Sigmoid colon (tissue), 7 donors: Measurements from ENCODE around the gene ILKAP. TPM values are rescaled to one million over a fixed set of nuclear protein-coding genes. Genes with fewer than 3 reads are reported as not detected.

ENCODE experiments used
- DNase-seq: peaks from one replicate; pipeline ENCODE4 v3.0.0-alpha.2; 2019
- H3K27ac ChIP-seq, 4 donors: fragments of 200-600 bp; sonication (generic); one replicate each; pipeline ENCODE4 v1.5.1; 2016 to 2019; ENCODE audit warnings: mild to moderate bottlenecking in 1 of 4
- H3K27me3 ChIP-seq, 3 donors: fragments of 200-600 bp; sonication (generic); one replicate each; pipeline ENCODE4 v1.5.1; 2019; ENCODE audit warnings: mild to moderate bottlenecking in 1 of 3
- H3K36me3 ChIP-seq, 4 donors: fragments of 200-600 bp; sonication (generic); one replicate each; pipeline ENCODE4 v1.5.1; 2016 to 2019
- H3K4me1 ChIP-seq, 4 donors: fragments of 200-600 bp; sonication (generic); one replicate each; pipeline ENCODE4 v1.5.1; 2017 to 2019
- H3K4me3 ChIP-seq, 4 donors: fragments of 200-600 bp; sonication (generic); one replicate each; pipeline ENCODE4 v1.5.1; 2017 to 2019; ENCODE audit warnings: mild to moderate bottlenecking in 2 of 4, moderate library complexity in 1 of 4
- H3K9me3 ChIP-seq, 4 donors: fragments of 200-600 bp in 3 of 4; sonication (generic) in 3 of 4; one replicate each; pipeline versions ENCODE4 v1.5.1 to v1.6.1; 2013 to 2019
- EP300 ChIP-seq, 4 donors: sonication (generic); formaldehyde crosslinking; IDR thresholded peaks; one replicate each; pipeline ENCODE4 v1.6.1; 2017; ENCODE audit warnings: antibody characterized with exemption in 4 of 4
- POLR2A ChIP-seq, 2 donors: fragments of 450-650 bp; IDR thresholded peaks; one replicate each; pipeline ENCODE4 v1.6.1; 2016; ENCODE audit warnings: antibody characterized with exemption in 2 of 2, mild to moderate bottlenecking in 2 of 2, moderate library complexity in 2 of 2
- POLR2AphosphoS5 ChIP-seq, 4 donors: sonication (generic); formaldehyde crosslinking; IDR thresholded peaks; one replicate each; pipeline ENCODE4 v1.6.1; 2017; ENCODE audit warnings: antibody characterized with exemption in 4 of 4
- WGBS, 2 donors: extraction: QIAGEN DNeasy Blood & Tissue Kit; methylation state at CpG; one replicate each; pipeline ENCODE4 v1.1.7; 2013; 5-methylcytosine and 5-hydroxymethylcytosine counted together
- intact Hi-C: fragments of 100-400 bp; cut with DNase I; formaldehyde crosslinking; loops from one replicate; pipeline ENCODE4 v1.15.1; 2023
- polyA plus RNA-seq, 3 donors: library from polyadenylated mRNA; stranded (reverse); fragments of 200-250 nt; gene quantifications; one replicate each; pipeline ENCODE4 v1.2.3, GENCODE V29; 2013
- total RNA-seq, 4 donors: library from RNA; depleted of rRNA; stranded (reverse); fragments of >200 nt; gene quantifications; one replicate each; pipeline ENCODE4 v1.1.0, GENCODE V29; 2016
- TF ChIP-seq, protein P1 (sequence below), 4 experiments: fragments of 450-650 bp in 3 of 4; fragments of 200-600 bp in 1 of 4; IDR thresholded peaks; one replicate each; pipeline ENCODE4 v1.5.1; 2016 to 2019; ENCODE audit warnings: antibody characterized with exemption in 4 of 4, mild to moderate bottlenecking in 3 of 4, moderate library complexity in 2 of 4
- donor health status: healthy with polysubstance abuse.
- donor health status: Bipolar disorder and iron deficiency.
- donor health status: healthy.

The ILKAP gene
- total and polyA plus RNA-seq, 7 donors: 26.4 to 57.3 (median 40.6) TPM

DNA sequence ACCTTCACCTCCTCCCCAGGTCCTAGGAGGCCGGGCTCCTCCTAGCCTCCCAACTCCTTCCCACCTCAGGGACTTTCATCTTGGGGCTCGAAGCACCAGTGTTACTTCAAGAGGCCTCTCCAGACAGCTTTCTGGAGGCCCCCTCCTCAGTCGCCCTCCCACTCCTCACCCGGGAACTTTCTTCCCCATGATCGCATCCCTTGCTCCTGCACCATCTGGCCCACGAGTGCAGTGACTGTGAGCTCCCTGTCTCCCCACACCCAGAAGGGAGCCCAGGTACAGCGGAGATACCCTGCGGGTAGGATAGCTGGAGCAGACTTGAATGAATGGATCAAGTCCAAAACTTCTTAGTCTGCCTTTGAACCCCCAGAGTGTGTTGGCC, 38.6 kb downstream of the ILKAP start:
- Histone ChIP-seq H3K27me3 (peaks cover 10 to 27% (median 20%) of the 10 kb centered on the region in 3 donors), H3K27ac (no peak overlapping the region), H3K4me1 (peaks cover 0 to 32% (median 28%) of the 10 kb centered on the region in 4 donors), H3K36me3 (peaks cover 0 to 22% (median 2%) of the 10 kb centered on the region in 4 donors), H3K9me3 (no peaks in the 10 kb centered on the region), H3K4me3 (no peak overlapping the region)
- TF ChIP-seq POLR2AphosphoS5 (IDR thresholded peaks at IDR 0.05): no peak
- TF ChIP-seq EP300 (IDR thresholded peaks at IDR 0.05): no peak
- TF ChIP-seq POLR2A (IDR thresholded peaks at IDR 0.05): no peak
- TF ChIP-seq, protein P1, sequence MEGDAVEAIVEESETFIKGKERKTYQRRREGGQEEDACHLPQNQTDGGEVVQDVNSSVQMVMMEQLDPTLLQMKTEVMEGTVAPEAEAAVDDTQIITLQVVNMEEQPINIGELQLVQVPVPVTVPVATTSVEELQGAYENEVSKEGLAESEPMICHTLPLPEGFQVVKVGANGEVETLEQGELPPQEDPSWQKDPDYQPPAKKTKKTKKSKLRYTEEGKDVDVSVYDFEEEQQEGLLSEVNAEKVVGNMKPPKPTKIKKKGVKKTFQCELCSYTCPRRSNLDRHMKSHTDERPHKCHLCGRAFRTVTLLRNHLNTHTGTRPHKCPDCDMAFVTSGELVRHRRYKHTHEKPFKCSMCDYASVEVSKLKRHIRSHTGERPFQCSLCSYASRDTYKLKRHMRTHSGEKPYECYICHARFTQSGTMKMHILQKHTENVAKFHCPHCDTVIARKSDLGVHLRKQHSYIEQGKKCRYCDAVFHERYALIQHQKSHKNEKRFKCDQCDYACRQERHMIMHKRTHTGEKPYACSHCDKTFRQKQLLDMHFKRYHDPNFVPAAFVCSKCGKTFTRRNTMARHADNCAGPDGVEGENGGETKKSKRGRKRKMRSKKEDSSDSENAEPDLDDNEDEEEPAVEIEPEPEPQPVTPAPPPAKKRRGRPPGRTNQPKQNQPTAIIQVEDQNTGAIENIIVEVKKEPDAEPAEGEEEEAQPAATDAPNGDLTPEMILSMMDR (IDR thresholded peaks at IDR 0.05): no peak
- no peak for DNase-seq
- intact Hi-C loops: loop anchor here (5.0 kb wide), 1 partner anchor 308 kb away; the partner anchor contains the start of gene RAMP1
- 90 to 93% methylated on average over 8 of the region's 8 CpGs for WGBS, 2 donors

DNA sequence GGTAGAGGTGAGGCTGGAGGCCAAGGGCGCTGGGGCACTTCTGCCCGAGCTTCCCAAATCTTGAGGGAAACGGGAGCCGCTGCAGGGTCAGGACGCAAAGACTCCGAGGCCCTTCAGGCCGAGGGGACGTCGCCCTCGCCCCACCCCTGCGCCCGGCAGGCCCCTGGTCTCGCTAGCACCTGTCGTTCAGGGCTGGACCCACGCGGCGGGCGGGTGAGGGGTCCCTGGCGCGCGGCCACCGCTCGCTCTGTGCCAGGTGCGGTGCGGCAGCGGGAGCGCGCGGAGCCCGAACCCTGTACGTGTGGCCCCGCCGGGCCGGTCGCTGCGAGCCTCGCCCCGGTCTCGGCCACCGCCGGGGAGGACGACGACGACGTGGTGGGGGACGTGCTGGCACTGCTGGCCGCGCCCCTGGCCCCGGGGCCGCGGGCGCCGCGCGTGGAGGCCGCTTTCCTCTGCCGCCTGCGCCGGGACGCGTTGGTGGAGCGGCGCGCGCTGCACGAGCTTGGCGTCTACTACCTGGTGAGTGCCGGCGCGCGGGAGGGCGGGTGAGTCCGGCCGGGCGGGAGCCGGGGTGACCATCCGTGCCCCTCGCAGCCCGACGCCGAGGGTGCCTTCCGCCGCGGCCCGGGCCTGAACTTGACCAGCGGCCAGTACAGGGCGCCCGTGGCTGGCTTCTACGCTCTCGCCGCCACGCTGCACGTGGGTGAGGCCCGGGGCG, 39.9 kb downstream of the ILKAP start:
- Histone ChIP-seq H3K27me3 (peaks cover 18 to 38% (median 30%) of the 10 kb centered on the region in 3 donors), H3K4me1 (peaks cover 0 to 28% (median 24%) of the 10 kb centered on the region in 4 donors), H3K4me3 (peak overlapping the region in 2 of 4 donors; percentile 18 to 27), H3K9me3 (no peaks in the 10 kb centered on the region), H3K27ac (no peak overlapping the region), H3K36me3 (peaks cover 0 to 12% (median 2%) of the 10 kb centered on the region in 4 donors)
- TF ChIP-seq EP300 (IDR thresholded peaks at IDR 0.05): no peak
- no peak for TF ChIP-seq POLR2A (IDR thresholded peaks at IDR 0.05)
- TF ChIP-seq, protein P1 (IDR thresholded peaks at IDR 0.05): no peak
- no peak for TF ChIP-seq POLR2AphosphoS5 (IDR thresholded peaks at IDR 0.05)
- 2 to 6% methylated on average over 95 of the region's 95 CpGs for WGBS, 2 donors
- intact Hi-C loops: no loop called here
- no peak for DNase-seq

DNA sequence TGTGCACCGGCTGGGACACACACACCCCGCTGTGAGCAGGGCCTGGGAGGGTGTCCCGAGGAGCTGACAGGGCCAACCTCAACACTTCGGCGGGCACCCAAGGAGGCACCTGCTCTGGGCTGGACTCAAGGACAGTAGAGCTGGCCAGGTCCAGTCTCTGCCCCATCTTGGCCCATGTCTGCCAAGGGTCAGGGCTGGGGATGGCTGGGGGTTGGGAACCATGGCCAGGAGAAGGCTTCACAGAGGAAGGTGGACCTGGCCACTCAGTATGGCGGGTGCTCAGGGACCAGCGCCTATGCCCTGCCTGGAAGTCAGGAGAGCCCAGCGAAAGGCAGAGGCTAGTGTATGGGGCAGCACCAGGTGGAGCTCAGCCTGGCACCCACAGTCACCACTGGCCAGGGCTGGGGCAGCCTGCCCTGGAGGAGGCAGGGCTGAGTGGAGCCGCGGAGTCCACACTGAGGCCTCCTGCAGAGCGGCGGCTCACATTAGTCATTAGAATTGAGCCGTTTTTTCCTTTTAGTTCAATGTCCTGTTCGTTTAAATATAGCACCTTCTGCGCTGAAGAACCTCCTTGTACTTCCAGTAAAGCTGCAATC, 40.6 kb downstream of the ILKAP start:
- H3K4me3 ChIP-seq: no peak overlapping the region
- intact Hi-C loops: no loop called here
- H3K27me3 ChIP-seq: peaks cover 18 to 45% (median 33%) of the 10 kb centered on the region in 3 donors
- H3K4me1 ChIP-seq: peaks cover 0 to 27% (median 23%) of the 10 kb centered on the region in 4 donors
- WGBS, 2 donors: 56 to 66% methylated on average over 15 of the region's 15 CpGs
- H3K36me3 ChIP-seq: peaks cover 0 to 5% (median 2%) of the 10 kb centered on the region in 4 donors
- DNase-seq: no peak
- no peak for TF ChIP-seq POLR2A (IDR thresholded peaks at IDR 0.05)
- TF ChIP-seq POLR2AphosphoS5 (IDR thresholded peaks at IDR 0.05): no peak
- no peak for TF ChIP-seq EP300 (IDR thresholded peaks at IDR 0.05)
- TF ChIP-seq, protein P1 (IDR thresholded peaks at IDR 0.05): no peak
- no peak overlapping the region for H3K27ac ChIP-seq
- no peaks in the 10 kb centered on the region for H3K9me3 ChIP-seq

DNA sequence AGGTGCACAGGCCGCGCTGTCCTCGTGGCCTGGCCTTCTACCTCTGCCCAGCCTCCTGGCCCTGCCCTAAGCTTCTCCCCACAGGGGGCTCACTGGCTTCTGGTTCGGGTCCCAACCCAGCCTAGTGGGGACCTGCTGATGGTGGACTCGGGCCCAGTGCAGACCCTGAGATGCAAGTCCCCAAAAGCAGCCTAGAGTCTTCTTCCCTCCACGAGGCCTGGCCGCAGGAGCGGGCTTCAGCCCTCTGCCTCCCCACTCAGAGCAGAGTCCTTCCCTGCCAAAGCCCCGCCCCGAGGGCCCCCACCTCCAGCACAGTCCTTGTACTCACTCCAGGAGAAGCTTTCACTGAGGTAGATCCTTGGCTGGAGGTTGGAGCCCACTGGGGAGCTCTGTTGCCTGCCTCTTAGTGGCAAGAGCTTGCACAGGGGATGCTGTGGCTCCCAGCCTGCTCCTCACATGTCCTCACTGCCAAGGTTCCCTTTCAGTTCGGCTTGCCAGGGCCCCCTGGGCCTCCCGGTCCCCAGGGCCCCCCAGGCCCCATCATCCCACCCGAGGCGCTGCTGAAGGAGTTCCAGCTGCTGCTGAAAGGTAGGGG, 41.1 kb downstream of the ILKAP start:
- no peaks in the 10 kb centered on the region for H3K36me3 ChIP-seq
- H3K4me1 ChIP-seq: peaks cover 0 to 27% (median 23%) of the 10 kb centered on the region in 4 donors
- 80 to 86% methylated on average over 14 of the region's 14 CpGs for WGBS, 2 donors
- no peak overlapping the region for H3K4me3 ChIP-seq
- no peak overlapping the region for H3K27ac ChIP-seq
- no peak for DNase-seq
- no peaks in the 10 kb centered on the region for H3K9me3 ChIP-seq
- intact Hi-C loops: no loop called here
- TF ChIP-seq POLR2AphosphoS5 (IDR thresholded peaks at IDR 0.05) (no peak), POLR2A (IDR thresholded peaks at IDR 0.05) (no peak), EP300 (IDR thresholded peaks at IDR 0.05) (no peak)
- TF ChIP-seq, protein P1 (IDR thresholded peaks at IDR 0.05): no peak
- H3K27me3 ChIP-seq: peaks cover 18 to 46% (median 33%) of the 10 kb centered on the region in 3 donors
